ENCODE results near the gene CTNNB1.

The CTNNB1 gene

GRCh38 chr3:41207355-41207754, 8.1 kb downstream of the CTNNB1 start:
- Histone ChIP-seq H3K9ac (ENCODE audit: low read depth, low read length) (no peak overlapping the region), H3K4me1 (ENCODE audit: insufficient read depth, low read length) (peaks cover 61% of the 10 kb centered on the region), H3K27me3 (ENCODE audit: insufficient read depth, low read length) (no peaks in the 10 kb centered on the region), H3K4me3 (ENCODE audit: low read length) (peak overlapping the region; percentile 12; the same call in 1 of the 2 replicates), H3K27ac (ENCODE audit: low read length) (no peak overlapping the region), H3K9me3 (ENCODE audit: insufficient read depth, low read depth, low read length) (no peaks in the 10 kb centered on the region), H3K36me3 (ENCODE audit: insufficient read depth, low read depth, low read length) (peaks cover 4% of the 10 kb centered on the region; the same call in 1 of the 2 replicates)

- peaks cover 4% of the 10 kb centered on the region; the same call in 1 of the 2 replicates for H3K36me3 ChIP-seq (ENCODE audit: insufficient read depth, low read depth, low read length)
- H3K9ac ChIP-seq (ENCODE audit: low read depth, low read length): no peak overlapping the region
- no peaks in the 10 kb centered on the region for H3K27me3 ChIP-seq (ENCODE audit: insufficient read depth, low read length)
- no peaks in the 10 kb centered on the region for H3K9me3 ChIP-seq (ENCODE audit: insufficient read depth, low read depth, low read length)
- H3K4me3 ChIP-seq (ENCODE audit: low read length): peak overlapping the region; percentile 13
- H3K4me1 ChIP-seq (ENCODE audit: insufficient read depth, low read length): peaks cover 64% of the 10 kb centered on the region
- H3K27ac ChIP-seq (ENCODE audit: low read length): no peak overlapping the region
Measured at GRCh38 chr3:41208507-41209220, 9.4 kb downstream of the CTNNB1 start.

GRCh38 chr3:41209646-41210045, 10.3 kb downstream of the CTNNB1 start:
- Histone ChIP-seq H3K4me1 (ENCODE audit: insufficient read depth, low read length) (peaks cover 64% of the 10 kb centered on the region), H3K4me3 (ENCODE audit: low read length) (no peak overlapping the region), H3K27me3 (ENCODE audit: insufficient read depth, low read length) (no peaks in the 10 kb centered on the region), H3K9me3 (ENCODE audit: insufficient read depth, low read depth, low read length) (no peaks in the 10 kb centered on the region), H3K27ac (ENCODE audit: low read length) (no peak overlapping the region), H3K36me3 (ENCODE audit: insufficient read depth, low read depth, low read length) (peaks cover 4% of the 10 kb centered on the region; the same call in 1 of the 2 replicates), H3K9ac (ENCODE audit: low read depth, low read length) (no peak overlapping the region)

- Histone ChIP-seq H3K9me3 (ENCODE audit: insufficient read depth, low read depth, low read length) (no peaks in the 10 kb centered on the region), H3K27me3 (ENCODE audit: insufficient read depth, low read length) (no peaks in the 10 kb centered on the region), H3K4me3 (ENCODE audit: low read length) (no peak overlapping the region), H3K36me3 (ENCODE audit: insufficient read depth, low read depth, low read length) (peaks cover 4% of the 10 kb centered on the region; the same call in 1 of the 2 replicates), H3K9ac (ENCODE audit: low read depth, low read length) (no peak overlapping the region), H3K27ac (ENCODE audit: low read length) (no peak overlapping the region), H3K4me1 (ENCODE audit: insufficient read depth, low read length) (peaks cover 59% of the 10 kb centered on the region)
Measured at GRCh38 chr3:41210966-41211365, 11.7 kb downstream of the CTNNB1 start.

- H3K4me3 ChIP-seq (ENCODE audit: low read length): no peak overlapping the region
- no peak overlapping the region for H3K27ac ChIP-seq (ENCODE audit: low read length)
- H3K27me3 ChIP-seq (ENCODE audit: insufficient read depth, low read length): no peaks in the 10 kb centered on the region
- no peaks in the 10 kb centered on the region for H3K9me3 ChIP-seq (ENCODE audit: insufficient read depth, low read depth, low read length)
- no peak overlapping the region for H3K9ac ChIP-seq (ENCODE audit: low read depth, low read length)
- H3K4me1 ChIP-seq (ENCODE audit: insufficient read depth, low read length): peaks cover 60% of the 10 kb centered on the region
- H3K36me3 ChIP-seq (ENCODE audit: insufficient read depth, low read depth, low read length): peaks cover 4% of the 10 kb centered on the region; the same call in 1 of the 2 replicates
Measured at GRCh38 chr3:41212088-41212487, 12.8 kb downstream of the CTNNB1 start.

GRCh38 chr3:41213588-41213987, 14.3 kb downstream of the CTNNB1 start:
- Histone ChIP-seq H3K36me3 (ENCODE audit: insufficient read depth, low read depth, low read length) (peaks cover 4% of the 10 kb centered on the region; the same call in 1 of the 2 replicates), H3K9ac (ENCODE audit: low read depth, low read length) (no peak overlapping the region), H3K27ac (ENCODE audit: low read length) (no peak overlapping the region), H3K9me3 (ENCODE audit: insufficient read depth, low read depth, low read length) (no peaks in the 10 kb centered on the region), H3K4me1 (ENCODE audit: insufficient read depth, low read length) (peaks cover 45% of the 10 kb centered on the region), H3K27me3 (ENCODE audit: insufficient read depth, low read length) (no peaks in the 10 kb centered on the region), H3K4me3 (ENCODE audit: low read length) (peak overlapping the region; percentile 11; the same call in 1 of the 2 replicates)

- H3K4me1 ChIP-seq (ENCODE audit: insufficient read depth, low read length): peaks cover 38% of the 10 kb centered on the region
- H3K36me3 ChIP-seq (ENCODE audit: insufficient read depth, low read depth, low read length): no peaks in the 10 kb centered on the region; the same call in 1 of the 2 replicates
- H3K4me3 ChIP-seq (ENCODE audit: low read length): no peak overlapping the region
- H3K9ac ChIP-seq (ENCODE audit: low read depth, low read length): no peak overlapping the region
- no peaks in the 10 kb centered on the region for H3K27me3 ChIP-seq (ENCODE audit: insufficient read depth, low read length)
- H3K9me3 ChIP-seq (ENCODE audit: insufficient read depth, low read depth, low read length): no peaks in the 10 kb centered on the region
- H3K27ac ChIP-seq (ENCODE audit: low read length): no peak overlapping the region
Measured at GRCh38 chr3:41216422-41216821, 17.1 kb downstream of the CTNNB1 start.

- H3K36me3 ChIP-seq (ENCODE audit: insufficient read depth, low read depth, low read length): no peaks in the 10 kb centered on the region
- no peak overlapping the region for H3K27ac ChIP-seq (ENCODE audit: low read length)
- H3K4me1 ChIP-seq (ENCODE audit: insufficient read depth, low read length): peaks cover 39% of the 10 kb centered on the region
- no peak overlapping the region for H3K9ac ChIP-seq (ENCODE audit: low read depth, low read length)
- no peak overlapping the region for H3K4me3 ChIP-seq (ENCODE audit: low read length)
- no peaks in the 10 kb centered on the region for H3K27me3 ChIP-seq (ENCODE audit: insufficient read depth, low read length)
- no peaks in the 10 kb centered on the region for H3K9me3 ChIP-seq (ENCODE audit: insufficient read depth, low read depth, low read length)
Measured at GRCh38 chr3:41216993-41217392, 17.7 kb downstream of the CTNNB1 start.

- H3K9ac ChIP-seq (ENCODE audit: low read depth, low read length): no peak overlapping the region
- H3K4me1 ChIP-seq (ENCODE audit: insufficient read depth, low read length): peaks cover 21% of the 10 kb centered on the region; the same call in 1 of the 2 replicates
- H3K9me3 ChIP-seq (ENCODE audit: insufficient read depth, low read depth, low read length): no peaks in the 10 kb centered on the region
- peaks cover 13% of the 10 kb centered on the region for H3K36me3 ChIP-seq (ENCODE audit: insufficient read depth, low read depth, low read length)
- no peak overlapping the region for H3K4me3 ChIP-seq (ENCODE audit: low read length)
- H3K27ac ChIP-seq (ENCODE audit: low read length): no peak overlapping the region
- H3K27me3 ChIP-seq (ENCODE audit: insufficient read depth, low read length): no peaks in the 10 kb centered on the region
Measured at GRCh38 chr3:41219424-41219823, 20.1 kb downstream of the CTNNB1 start.

GRCh38 chr3:41220906-41221677, 21.8 kb downstream of the CTNNB1 start:
- Histone ChIP-seq H3K36me3 (ENCODE audit: insufficient read depth, low read depth, low read length) (peaks cover 30% of the 10 kb centered on the region), H3K27ac (ENCODE audit: low read length) (no peak overlapping the region), H3K9ac (ENCODE audit: low read depth, low read length) (no peak overlapping the region), H3K27me3 (ENCODE audit: insufficient read depth, low read length) (no peaks in the 10 kb centered on the region), H3K9me3 (ENCODE audit: insufficient read depth, low read depth, low read length) (no peaks in the 10 kb centered on the region), H3K4me1 (ENCODE audit: insufficient read depth, low read length) (peaks cover 12% of the 10 kb centered on the region; the same call in 1 of the 2 replicates), H3K4me3 (ENCODE audit: low read length) (no peak overlapping the region)

GRCh38 chr3:41222012-41222411, 22.7 kb downstream of the CTNNB1 start:
- H3K27ac ChIP-seq (ENCODE audit: low read length): no peak overlapping the region
- no peak overlapping the region for H3K4me3 ChIP-seq (ENCODE audit: low read length)
- H3K27me3 ChIP-seq (ENCODE audit: insufficient read depth, low read length): no peaks in the 10 kb centered on the region
- H3K9ac ChIP-seq (ENCODE audit: low read depth, low read length): no peak overlapping the region
- H3K4me1 ChIP-seq (ENCODE audit: insufficient read depth, low read length): peaks cover 4% of the 10 kb centered on the region; the same call in 1 of the 2 replicates
- peaks cover 39% of the 10 kb centered on the region for H3K36me3 ChIP-seq (ENCODE audit: insufficient read depth, low read depth, low read length)
- H3K9me3 ChIP-seq (ENCODE audit: insufficient read depth, low read depth, low read length): no peaks in the 10 kb centered on the region
